Measurements from ENCODE around the gene BDH2.

Gene BDH2

GRCh38 chr4:103054030-103054429, 45.6 kb downstream of the BDH2 start:
- no peak for DNase-seq (ENCODE audit: extremely low spot score)
- ChIA-PET POLR2A (no interaction called here), CTCF (no interaction called here)
- TF ChIP-seq SP1 (IDR thresholded peaks at IDR 0.05), result no peak
- TF ChIP-seq FOXA1 (IDR thresholded peaks at IDR 0.05), result no peak
- TF ChIP-seq FOXK2 (IDR thresholded peaks at IDR 0.05), result no peak
- no peak for TF ChIP-seq ZNF384 (IDR thresholded peaks at IDR 0.05)
- no peak for TF ChIP-seq ARNT (IDR thresholded peaks at IDR 0.05)
- no peak for TF ChIP-seq CTBP1 (IDR thresholded peaks at IDR 0.05; ENCODE audit: borderline replicate concordance)
- no peak for TF ChIP-seq LEF1 (IDR thresholded peaks at IDR 0.05; ENCODE audit: borderline replicate concordance)
- no peak for TF ChIP-seq SUZ12 (IDR thresholded peaks at IDR 0.05)
- TF ChIP-seq NFRKB (IDR thresholded peaks at IDR 0.05), result no peak
- TF ChIP-seq BHLHE40 (IDR thresholded peaks at IDR 0.05; ENCODE audit: borderline replicate concordance), result no peak
- no peak for TF ChIP-seq TARDBP (IDR thresholded peaks at IDR 0.05)
- no peak for TF ChIP-seq HDGF (IDR thresholded peaks at IDR 0.05; ENCODE audit: borderline replicate concordance)
- no peak for TF ChIP-seq FOXM1 (IDR thresholded peaks at IDR 0.05; ENCODE audit: borderline replicate concordance)
- no peak for TF ChIP-seq L3MBTL2 (conservative IDR thresholded peaks at IDR 0.05)
- no peak for TF ChIP-seq ELF4 (IDR thresholded peaks at IDR 0.05)
- no peak for TF ChIP-seq PKNOX1 (IDR thresholded peaks at IDR 0.05)

GRCh38 chr4:103052779-103053178, 46.9 kb downstream of the BDH2 start:
- no peak for DNase-seq (ENCODE audit: extremely low spot score)
- POLR2A ChIA-PET, result interaction anchor here (0.6 kb wide), 1 partner anchor 361 kb away, joined by 3 read pairs; no protein-coding TSS in a partner anchor
- TF ChIP-seq SUZ12 (IDR thresholded peaks at IDR 0.05) (no peak), FOXM1 (IDR thresholded peaks at IDR 0.05; ENCODE audit: borderline replicate concordance) (no peak), ELF4 (IDR thresholded peaks at IDR 0.05) (no peak), L3MBTL2 (conservative IDR thresholded peaks at IDR 0.05) (no peak), LEF1 (IDR thresholded peaks at IDR 0.05; ENCODE audit: borderline replicate concordance) (no peak), ZNF384 (IDR thresholded peaks at IDR 0.05) (no peak), FOXK2 (IDR thresholded peaks at IDR 0.05) (no peak), SP1 (IDR thresholded peaks at IDR 0.05) (no peak), PKNOX1 (IDR thresholded peaks at IDR 0.05) (no peak), HDGF (IDR thresholded peaks at IDR 0.05; ENCODE audit: borderline replicate concordance) (no peak), TARDBP (IDR thresholded peaks at IDR 0.05) (no peak), NFRKB (IDR thresholded peaks at IDR 0.05) (no peak), FOXA1 (IDR thresholded peaks at IDR 0.05) (no peak), ARNT (IDR thresholded peaks at IDR 0.05) (no peak)
- CTCF ChIA-PET, result interaction anchor here (1.3 kb wide), 1 partner anchor 39 kb away, joined by 4 read pairs; no protein-coding TSS in a partner anchor

GRCh38 chr4:103052145-103052544, 47.5 kb downstream of the BDH2 start:
- DNase-seq (ENCODE audit: extremely low spot score), result no peak
- TF ChIP-seq ARNT (IDR thresholded peaks at IDR 0.05), result no peak
- TF ChIP-seq SP1 (IDR thresholded peaks at IDR 0.05), result no peak
- TF ChIP-seq ZNF384 (IDR thresholded peaks at IDR 0.05), result no peak
- TF ChIP-seq LEF1 (IDR thresholded peaks at IDR 0.05; ENCODE audit: borderline replicate concordance), result no peak
- no peak for TF ChIP-seq FOXK2 (IDR thresholded peaks at IDR 0.05)
- TF ChIP-seq L3MBTL2 (conservative IDR thresholded peaks at IDR 0.05), result no peak
- no peak for TF ChIP-seq HDGF (IDR thresholded peaks at IDR 0.05; ENCODE audit: borderline replicate concordance)
- TF ChIP-seq ELF4 (IDR thresholded peaks at IDR 0.05), result no peak
- no peak for TF ChIP-seq NFRKB (IDR thresholded peaks at IDR 0.05)
- no peak for TF ChIP-seq FOXM1 (IDR thresholded peaks at IDR 0.05; ENCODE audit: borderline replicate concordance)
- no peak for TF ChIP-seq TARDBP (IDR thresholded peaks at IDR 0.05)
- no peak for TF ChIP-seq FOXA1 (IDR thresholded peaks at IDR 0.05)
- no peak for TF ChIP-seq CTBP1 (IDR thresholded peaks at IDR 0.05; ENCODE audit: borderline replicate concordance)
- TF ChIP-seq PKNOX1 (IDR thresholded peaks at IDR 0.05), result no peak
- no peak for TF ChIP-seq BHLHE40 (IDR thresholded peaks at IDR 0.05; ENCODE audit: borderline replicate concordance)
- no peak for TF ChIP-seq SUZ12 (IDR thresholded peaks at IDR 0.05)
- POLR2A ChIA-PET, result interaction anchor here (0.6 kb wide), 1 partner anchor 361 kb away, joined by 3 read pairs; no protein-coding TSS in a partner anchor
- CTCF ChIA-PET, result interaction anchor here (0.6 to 1.3 kb wide), 3 partner anchors 17 to 39 kb away, joined by 3 to 4 read pairs (median 4); no protein-coding TSS in a partner anchor

- TF ChIP-seq ZNF384 (IDR thresholded peaks at IDR 0.05) (no peak), FOXM1 (IDR thresholded peaks at IDR 0.05; ENCODE audit: borderline replicate concordance) (no peak), CTBP1 (IDR thresholded peaks at IDR 0.05; ENCODE audit: borderline replicate concordance) (no peak), ARNT (IDR thresholded peaks at IDR 0.05) (no peak), PKNOX1 (IDR thresholded peaks at IDR 0.05) (no peak), HDGF (IDR thresholded peaks at IDR 0.05; ENCODE audit: borderline replicate concordance) (no peak)
- CTCF ChIA-PET, result no interaction called here
- POLR2A ChIA-PET, result no interaction called here
- DNase-seq (ENCODE audit: extremely low spot score), result no peak
Observed at GRCh38 chr4:103050736-103051436, 48.7 kb downstream of the BDH2 start.

Data from HEK293T (cell line).